GM23338 (cell line): ENCODE results near the gene ASIC3. TPM values are rescaled to one million over a fixed set of nuclear protein-coding genes. Genes with fewer than 3 reads are reported as not detected.

Experiments
- ATAC-seq: fragments of 200-7000 bp; cut with Tn5 transposase; 3 replicates; pipeline ENCODE4 v1.9.1; 2020
- DNase-seq: peaks from one replicate; pipeline ENCODE4 v3.0.0-alpha.2; 2015; ENCODE audit warnings: low spot score
- H2AFZ ChIP-seq: fragments of 200-600 bp; sonication (generic); 2 replicates; pipeline ENCODE4 v1.8.0; 2016; ENCODE audit warnings: antibody characterized with exemption, mild to moderate bottlenecking, moderate library complexity
- H3F3A ChIP-seq: fragments of 200-600 bp; sonication (generic); replicated peaks from 2 replicates; pipeline ENCODE4 v1.8.0; 2017; ENCODE audit warnings: antibody characterized with exemption, mixed run types, low read depth
- H3K27ac ChIP-seq: fragments of 200-600 bp; sonication (generic); 2 replicates; pipeline ENCODE4 v1.6.1; 2016; ENCODE audit warnings: low read depth
- H3K27me3 ChIP-seq: fragments of 200-600 bp; sonication (generic); 2 replicates; pipeline ENCODE4 v1.8.0; 2016; ENCODE audit warnings: mild to moderate bottlenecking, mixed run types, moderate library complexity; ENCODE audit not compliant: insufficient read depth
- H3K36me3 ChIP-seq: fragments of 200-600 bp; sonication (generic); 2 replicates; pipeline ENCODE4 v1.8.0; 2016; ENCODE audit warnings: mild to moderate bottlenecking; ENCODE audit not compliant: insufficient read depth
- H3K4me1 ChIP-seq: fragments of 200-600 bp; sonication (generic); 2 replicates; pipeline ENCODE4 v1.8.0; 2016; ENCODE audit warnings: mild to moderate bottlenecking, moderate library complexity; ENCODE audit not compliant: insufficient read depth
- H3K4me2 ChIP-seq: fragments of 200-600 bp; sonication (generic); 2 replicates; pipeline ENCODE4 v1.7.1; 2017; ENCODE audit warnings: mixed run types
- H3K4me3 ChIP-seq: fragments of 200-600 bp; sonication (generic); 2 replicates; pipeline ENCODE4 v1.6.1; 2016; ENCODE audit warnings: mixed run types
- H3K79me2 ChIP-seq: fragments of 200-600 bp; sonication (generic); replicated peaks from 2 replicates; pipeline ENCODE4 v1.8.0; 2017; ENCODE audit warnings: mild to moderate bottlenecking; ENCODE audit not compliant: insufficient read depth
- H3K9me2 ChIP-seq: fragments of 200-600 bp; sonication (generic); 2 replicates; pipeline ENCODE4 v1.8.0; 2017; ENCODE audit not compliant: insufficient read depth
- H4K20me1 ChIP-seq: fragments of 200-600 bp; sonication (generic); replicated peaks from 2 replicates; pipeline ENCODE4 v1.8.0; 2017; ENCODE audit warnings: mild to moderate bottlenecking; ENCODE audit not compliant: insufficient read depth
- H3K27ac Mint-ChIP-seq: 2 replicates; pipeline ENCODE4 v1.8.0; 2020; ENCODE audit warnings: inconsistent platforms, mild to moderate bottlenecking, moderate library complexity, mixed read lengths
- H3K27me3 Mint-ChIP-seq: 3 replicates; pipeline ENCODE4 v1.8.0; 2022; ENCODE audit warnings: low read depth, mild to moderate bottlenecking, moderate library complexity, mixed read lengths, inconsistent platforms; ENCODE audit not compliant: insufficient read depth, poor library complexity
- H3K36me3 Mint-ChIP-seq: 3 replicates; pipeline ENCODE4 v1.8.0; 2021; ENCODE audit warnings: low read depth, mild to moderate bottlenecking, inconsistent platforms, moderate library complexity, mixed read lengths
- H3K4me1 Mint-ChIP-seq: 3 replicates; pipeline ENCODE4 v1.8.0; 2020; ENCODE audit warnings: mild to moderate bottlenecking, inconsistent platforms, mixed read lengths
- H3K4me3 Mint-ChIP-seq: 3 replicates; pipeline ENCODE4 v1.8.0; 2021; ENCODE audit warnings: moderate library complexity, mild to moderate bottlenecking, inconsistent platforms, mixed read lengths
- H3K9me3 Mint-ChIP-seq: 3 replicates; pipeline ENCODE4 v1.8.0; 2020; ENCODE audit warnings: moderate library complexity, mild to moderate bottlenecking, inconsistent platforms, mixed read lengths
- CREB1 ChIP-seq: fragments of 250-450 bp; sonication (Bioruptor Pico); IDR thresholded peaks from 2 replicates; pipeline ENCODE4 v1.5.0; 2020; ENCODE audit warnings: low read depth, mild to moderate bottlenecking, moderate library complexity
- EZH2 ChIP-seq: fragments of 200-600 bp; sonication (generic); IDR thresholded peaks from one replicate; pipeline ENCODE4 v1.8.0; 2017; ENCODE audit warnings: antibody characterized with exemption, mild to moderate bottlenecking, low read depth; ENCODE audit not compliant: unreplicated experiment
- EZH2phosphoT487 ChIP-seq: fragments of 200-600 bp; sonication (generic); IDR thresholded peaks from one replicate; pipeline ENCODE4 v1.8.1; 2018; ENCODE audit warnings: antibody characterized with exemption; ENCODE audit not compliant: unreplicated experiment
- JUNB ChIP-seq: IDR thresholded peaks from one replicate; pipeline ENCODE4 v1.6.1; 2016; ENCODE audit warnings: antibody characterized with exemption; ENCODE audit not compliant: unreplicated experiment
- NANOG ChIP-seq: IDR thresholded peaks from 2 replicates; pipeline ENCODE4 v1.6.1; 2016; ENCODE audit warnings: antibody characterized with exemption, borderline replicate concordance
- STAT1 ChIP-seq: IDR thresholded peaks from one replicate; pipeline ENCODE4 v1.6.1; 2016; ENCODE audit warnings: antibody characterized with exemption; ENCODE audit not compliant: unreplicated experiment
- ZNF114 ChIP-seq: fragments of 250-450 bp; sonication (Bioruptor Pico); IDR thresholded peaks from 2 replicates; pipeline ENCODE4 v1.5.0; 2020; ENCODE audit warnings: mild to moderate bottlenecking, moderate library complexity
- ZNF331 ChIP-seq: fragments of 250-450 bp; sonication (Bioruptor Pico); IDR thresholded peaks from 2 replicates; pipeline ENCODE4 v1.5.0; 2020; ENCODE audit warnings: low read depth, mild to moderate bottlenecking, moderate library complexity
- polyA plus RNA-seq: library from polyadenylated mRNA; unstranded; fragments of >200 nt; fragmentation: Nextera tagmentation; extraction: Ambion mirVana; gene quantifications from 2 replicates; pipeline ENCODE4 v1.2.1, GENCODE V29; 2016
- total RNA-seq: library from RNA; depleted of rRNA; stranded (reverse); fragments of >200 nt; shearing (Covaris generic); gene quantifications from 2 replicates; pipeline ENCODE4 v1.2.3, GENCODE V29; 2014
- TF ChIP-seq, protein P1 (sequence below): IDR thresholded peaks from one replicate; pipeline ENCODE4 v1.6.1; 2018; ENCODE audit warnings: antibody characterized with exemption; ENCODE audit not compliant: unreplicated experiment
- TF ChIP-seq, protein P2 (sequence below), 2 experiments: fragments of 200-600 bp in 1 of 2; sonication (generic) in 1 of 2; conservative IDR thresholded peaks; 2 replicates each; pipeline versions ENCODE4 v1.5.1 to v1.6.1; 2016 to 2017; ENCODE audit warnings: antibody characterized with exemption in 2 of 2, low read depth in 2 of 2, mild to moderate bottlenecking in 2 of 2, moderate library complexity in 1 of 2
- TF ChIP-seq, protein P3 (sequence below): IDR thresholded peaks from 2 replicates; pipeline ENCODE4 v1.6.1; 2016; ENCODE audit warnings: antibody characterized with exemption

ASIC3 gene
- total and polyA plus RNA-seq, 2 experiments from 2014 or later, result 0.87 to 0.90 TPM

DNA sequence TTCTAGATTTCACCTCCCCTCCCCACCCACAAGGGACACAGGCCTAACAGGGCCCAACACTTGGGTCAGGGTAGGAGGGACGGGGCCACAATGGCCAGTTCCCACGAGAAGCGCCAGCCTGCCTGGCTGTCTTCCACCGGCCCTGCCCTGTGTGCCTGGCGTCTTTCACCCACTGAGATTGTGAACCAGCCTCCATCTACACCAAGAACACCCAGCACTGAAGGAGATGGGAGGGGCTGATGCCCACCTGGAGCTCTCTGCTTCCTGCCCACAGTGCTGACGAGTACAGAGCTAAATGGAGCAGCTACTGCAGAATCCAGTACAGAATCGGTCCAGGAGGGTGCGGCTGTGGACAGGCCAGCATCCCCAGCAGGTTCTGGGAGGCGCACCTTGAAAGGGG, 2.4 kb upstream of the ASIC3 start:
- H3F3A ChIP-seq, result no peaks in the 10 kb centered on the region
- no peak overlapping the region for H3K4me2 ChIP-seq
- Mint-ChIP-seq H3K27me3 (peaks cover 22% of the 10 kb centered on the region), H3K36me3 (no peaks in the 10 kb centered on the region; the same call in 2 of the 3 replicates), H3K27ac (no peak overlapping the region), H3K9me3 (no peaks in the 10 kb centered on the region), H3K4me1 (peaks cover 4% of the 10 kb centered on the region), H3K4me3 (no peak overlapping the region)
- no peak overlapping the region for H2AFZ ChIP-seq
- no peak overlapping the region for H3K27ac ChIP-seq
- no peak for ATAC-seq
- H4K20me1 ChIP-seq, result no peaks in the 10 kb centered on the region
- no peaks in the 10 kb centered on the region for H3K4me1 ChIP-seq
- no peaks in the 10 kb centered on the region for H3K79me2 ChIP-seq
- no peaks in the 10 kb centered on the region for H3K36me3 ChIP-seq
- H3K27me3 ChIP-seq, result peaks cover 17% of the 10 kb centered on the region
- no peaks in the 10 kb centered on the region for H3K9me2 ChIP-seq
- no peak for TF ChIP-seq CREB1 (CRISPR knock-in tag)
- no peak for TF ChIP-seq STAT1
- no peak for TF ChIP-seq ZNF331 (CRISPR knock-in tag)
- TF ChIP-seq, protein P1, sequence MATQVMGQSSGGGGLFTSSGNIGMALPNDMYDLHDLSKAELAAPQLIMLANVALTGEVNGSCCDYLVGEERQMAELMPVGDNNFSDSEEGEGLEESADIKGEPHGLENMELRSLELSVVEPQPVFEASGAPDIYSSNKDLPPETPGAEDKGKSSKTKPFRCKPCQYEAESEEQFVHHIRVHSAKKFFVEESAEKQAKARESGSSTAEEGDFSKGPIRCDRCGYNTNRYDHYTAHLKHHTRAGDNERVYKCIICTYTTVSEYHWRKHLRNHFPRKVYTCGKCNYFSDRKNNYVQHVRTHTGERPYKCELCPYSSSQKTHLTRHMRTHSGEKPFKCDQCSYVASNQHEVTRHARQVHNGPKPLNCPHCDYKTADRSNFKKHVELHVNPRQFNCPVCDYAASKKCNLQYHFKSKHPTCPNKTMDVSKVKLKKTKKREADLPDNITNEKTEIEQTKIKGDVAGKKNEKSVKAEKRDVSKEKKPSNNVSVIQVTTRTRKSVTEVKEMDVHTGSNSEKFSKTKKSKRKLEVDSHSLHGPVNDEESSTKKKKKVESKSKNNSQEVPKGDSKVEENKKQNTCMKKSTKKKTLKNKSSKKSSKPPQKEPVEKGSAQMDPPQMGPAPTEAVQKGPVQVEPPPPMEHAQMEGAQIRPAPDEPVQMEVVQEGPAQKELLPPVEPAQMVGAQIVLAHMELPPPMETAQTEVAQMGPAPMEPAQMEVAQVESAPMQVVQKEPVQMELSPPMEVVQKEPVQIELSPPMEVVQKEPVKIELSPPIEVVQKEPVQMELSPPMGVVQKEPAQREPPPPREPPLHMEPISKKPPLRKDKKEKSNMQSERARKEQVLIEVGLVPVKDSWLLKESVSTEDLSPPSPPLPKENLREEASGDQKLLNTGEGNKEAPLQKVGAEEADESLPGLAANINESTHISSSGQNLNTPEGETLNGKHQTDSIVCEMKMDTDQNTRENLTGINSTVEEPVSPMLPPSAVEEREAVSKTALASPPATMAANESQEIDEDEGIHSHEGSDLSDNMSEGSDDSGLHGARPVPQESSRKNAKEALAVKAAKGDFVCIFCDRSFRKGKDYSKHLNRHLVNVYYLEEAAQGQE, result no peak
- no peak for TF ChIP-seq EZH2phosphoT487
- TF ChIP-seq EZH2, result no peak
- TF ChIP-seq NANOG, result no peak
- TF ChIP-seq, protein P2, sequence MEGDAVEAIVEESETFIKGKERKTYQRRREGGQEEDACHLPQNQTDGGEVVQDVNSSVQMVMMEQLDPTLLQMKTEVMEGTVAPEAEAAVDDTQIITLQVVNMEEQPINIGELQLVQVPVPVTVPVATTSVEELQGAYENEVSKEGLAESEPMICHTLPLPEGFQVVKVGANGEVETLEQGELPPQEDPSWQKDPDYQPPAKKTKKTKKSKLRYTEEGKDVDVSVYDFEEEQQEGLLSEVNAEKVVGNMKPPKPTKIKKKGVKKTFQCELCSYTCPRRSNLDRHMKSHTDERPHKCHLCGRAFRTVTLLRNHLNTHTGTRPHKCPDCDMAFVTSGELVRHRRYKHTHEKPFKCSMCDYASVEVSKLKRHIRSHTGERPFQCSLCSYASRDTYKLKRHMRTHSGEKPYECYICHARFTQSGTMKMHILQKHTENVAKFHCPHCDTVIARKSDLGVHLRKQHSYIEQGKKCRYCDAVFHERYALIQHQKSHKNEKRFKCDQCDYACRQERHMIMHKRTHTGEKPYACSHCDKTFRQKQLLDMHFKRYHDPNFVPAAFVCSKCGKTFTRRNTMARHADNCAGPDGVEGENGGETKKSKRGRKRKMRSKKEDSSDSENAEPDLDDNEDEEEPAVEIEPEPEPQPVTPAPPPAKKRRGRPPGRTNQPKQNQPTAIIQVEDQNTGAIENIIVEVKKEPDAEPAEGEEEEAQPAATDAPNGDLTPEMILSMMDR (conservative IDR thresholded peaks at IDR 0.05; ENCODE audit: low read depth in 2 of 2), result no peak
- TF ChIP-seq, protein P3, sequence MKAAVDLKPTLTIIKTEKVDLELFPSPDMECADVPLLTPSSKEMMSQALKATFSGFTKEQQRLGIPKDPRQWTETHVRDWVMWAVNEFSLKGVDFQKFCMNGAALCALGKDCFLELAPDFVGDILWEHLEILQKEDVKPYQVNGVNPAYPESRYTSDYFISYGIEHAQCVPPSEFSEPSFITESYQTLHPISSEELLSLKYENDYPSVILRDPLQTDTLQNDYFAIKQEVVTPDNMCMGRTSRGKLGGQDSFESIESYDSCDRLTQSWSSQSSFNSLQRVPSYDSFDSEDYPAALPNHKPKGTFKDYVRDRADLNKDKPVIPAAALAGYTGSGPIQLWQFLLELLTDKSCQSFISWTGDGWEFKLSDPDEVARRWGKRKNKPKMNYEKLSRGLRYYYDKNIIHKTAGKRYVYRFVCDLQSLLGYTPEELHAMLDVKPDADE, result no peak
- no peak for TF ChIP-seq JUNB
- no peak for TF ChIP-seq ZNF114
- no peak overlapping the region for H3K4me3 ChIP-seq
- no peak for DNase-seq
